ENCODE measurements around the gene USP51.
"Not testable (repeated sequence)": the region's sequence is repeated elsewhere in the genome, so short reads cannot be mapped to it uniquely, and the experiment has no call there.

USP51 gene

GRCh38 chrX:55488593-55489313 is 895 bp downstream of the USP51 start:
- peak overlapping the region; percentile 42 for H3K9ac ChIP-seq (ENCODE audit: low read length)
- H3K4me3 ChIP-seq (ENCODE audit: low read length) = peak overlapping the region; percentile 85
- H3K4me1 ChIP-seq (ENCODE audit: control insufficient read depth, insufficient read depth, low read length) = peaks cover 5% of the 10 kb centered on the region
- no peaks in the 10 kb centered on the region for H3K27me3 ChIP-seq (ENCODE audit: control insufficient read depth, insufficient read depth, low read length)
- H3K36me3 ChIP-seq (ENCODE audit: control insufficient read depth, insufficient read depth, low read length) = no peaks in the 10 kb centered on the region
- H3K27ac ChIP-seq (ENCODE audit: low read depth, low read length) = peak overlapping the region; percentile 84

DNA sequence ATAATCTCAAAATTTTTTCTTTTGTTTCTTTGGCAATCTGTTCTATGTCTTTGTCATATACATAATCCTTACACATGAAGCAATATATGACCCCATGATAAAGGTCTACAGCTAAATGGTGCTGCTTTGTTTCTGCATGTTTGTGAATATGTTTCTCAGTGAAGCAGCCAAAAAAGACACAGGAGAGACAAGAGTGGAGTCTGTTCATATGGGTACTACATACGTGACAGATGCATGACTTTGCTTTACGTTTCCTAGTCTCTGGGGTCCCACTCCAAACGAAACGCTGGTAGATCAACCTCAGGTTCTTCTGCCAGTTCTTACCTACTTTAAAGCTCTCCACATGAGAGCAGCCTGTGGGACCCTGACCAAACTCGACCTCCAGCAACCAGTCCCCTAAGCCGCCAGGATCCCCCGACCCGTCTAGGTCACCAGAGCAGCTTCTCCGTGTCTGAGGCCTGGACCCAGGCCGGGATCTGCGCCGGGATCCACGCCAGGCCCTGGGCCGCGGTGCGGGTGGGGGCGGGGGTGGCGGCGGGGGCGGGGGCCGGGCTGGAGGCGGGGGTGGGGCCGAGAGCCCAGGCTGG is 1.5 kb downstream of the USP51 start:
- H3K27ac ChIP-seq (ENCODE audit: low read depth, low read length) = peak overlapping the region; percentile 84
- H3K4me1 ChIP-seq (ENCODE audit: control insufficient read depth, insufficient read depth, low read length) = peaks cover 5% of the 10 kb centered on the region
- no peak overlapping the region for H3K4me3 ChIP-seq (ENCODE audit: low read length)
- H3K9ac ChIP-seq (ENCODE audit: low read length) = no peak overlapping the region
- H3K36me3 ChIP-seq (ENCODE audit: control insufficient read depth, insufficient read depth, low read length) = no peaks in the 10 kb centered on the region
- no peaks in the 10 kb centered on the region for H3K27me3 ChIP-seq (ENCODE audit: control insufficient read depth, insufficient read depth, low read length)

DNA sequence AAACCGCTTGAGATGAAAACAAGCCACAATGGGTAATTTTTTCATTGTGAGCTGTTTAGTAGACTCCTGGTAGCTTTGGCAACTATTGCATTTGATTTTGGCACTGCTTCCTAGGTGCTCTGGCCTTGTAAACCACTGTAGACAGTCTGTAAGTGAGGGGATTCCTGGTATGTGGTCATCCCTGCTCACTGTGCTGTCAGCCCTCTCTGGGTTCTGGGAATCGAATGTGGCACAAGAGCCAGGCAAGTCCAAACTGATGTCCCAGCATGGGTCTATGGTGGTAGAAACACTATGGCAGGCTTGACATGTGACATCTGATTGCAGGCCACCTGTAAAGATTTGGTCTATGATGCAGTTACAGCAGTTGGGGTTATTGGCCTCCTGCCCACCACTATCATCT is 2.5 kb downstream of the USP51 start:
- Histone ChIP-seq H3K27ac (ENCODE audit: low read depth, low read length) (no peak overlapping the region), H3K4me1 (ENCODE audit: control insufficient read depth, insufficient read depth, low read length) (peaks cover 5% of the 10 kb centered on the region), H3K36me3 (ENCODE audit: control insufficient read depth, insufficient read depth, low read length) (no peaks in the 10 kb centered on the region), H3K27me3 (ENCODE audit: control insufficient read depth, insufficient read depth, low read length) (no peaks in the 10 kb centered on the region), H3K9ac (ENCODE audit: low read length) (no peak overlapping the region), H3K4me3 (ENCODE audit: low read length) (no peak overlapping the region)

- H3K27ac ChIP-seq (ENCODE audit: low read depth, low read length) = no peak overlapping the region
- H3K4me3 ChIP-seq (ENCODE audit: low read length) = no peak overlapping the region
- no peaks in the 10 kb centered on the region for H3K27me3 ChIP-seq (ENCODE audit: control insufficient read depth, insufficient read depth, low read length)
- H3K9ac ChIP-seq (ENCODE audit: low read length) = no peak overlapping the region
- peaks cover 5% of the 10 kb centered on the region for H3K4me1 ChIP-seq (ENCODE audit: control insufficient read depth, insufficient read depth, low read length)
- no peaks in the 10 kb centered on the region for H3K36me3 ChIP-seq (ENCODE audit: control insufficient read depth, insufficient read depth, low read length)
Observed at GRCh38 chrX:55486736-55487135, 2.9 kb downstream of the USP51 start.

DNA sequence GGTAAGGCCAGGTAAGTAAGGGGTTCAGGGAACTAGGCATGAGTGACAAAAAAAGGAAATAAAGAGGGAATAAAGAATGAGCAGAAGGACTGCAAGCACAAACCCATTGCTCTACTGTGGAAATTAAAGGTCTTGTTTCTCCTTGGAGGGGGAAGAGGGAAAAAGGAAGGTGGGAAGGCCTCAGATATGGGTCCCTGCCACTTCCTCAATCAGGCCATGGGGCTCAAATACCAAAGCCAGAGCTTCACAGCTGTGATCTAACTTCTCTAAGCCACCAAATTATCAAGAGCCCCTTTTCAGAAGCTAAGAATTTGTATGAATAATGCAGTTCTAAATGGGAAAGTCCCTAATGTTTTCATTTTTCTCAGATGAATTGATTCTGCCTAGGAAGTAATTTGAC is 4.7 kb downstream of the USP51 start:
- Histone ChIP-seq H3K4me3 (ENCODE audit: low read length) (no peak overlapping the region), H3K36me3 (ENCODE audit: control insufficient read depth, insufficient read depth, low read length) (no peaks in the 10 kb centered on the region), H3K4me1 (ENCODE audit: control insufficient read depth, insufficient read depth, low read length) (no peaks in the 10 kb centered on the region), H3K27ac (ENCODE audit: low read depth, low read length) (no peak overlapping the region), H3K9ac (ENCODE audit: low read length) (no peak overlapping the region), H3K27me3 (ENCODE audit: control insufficient read depth, insufficient read depth, low read length) (no peaks in the 10 kb centered on the region)

- no peaks in the 10 kb centered on the region for H3K27me3 ChIP-seq (ENCODE audit: control insufficient read depth, insufficient read depth, low read length)
- no peaks in the 10 kb centered on the region for H3K36me3 ChIP-seq (ENCODE audit: control insufficient read depth, insufficient read depth, low read length)
- H3K4me3 ChIP-seq (ENCODE audit: low read length) = no peak overlapping the region
- no peak overlapping the region for H3K27ac ChIP-seq (ENCODE audit: low read depth, low read length)
- no peak overlapping the region for H3K9ac ChIP-seq (ENCODE audit: low read length)
- H3K4me1 ChIP-seq (ENCODE audit: control insufficient read depth, insufficient read depth, low read length) = no peaks in the 10 kb centered on the region
Observed at GRCh38 chrX:55480390-55481062, 9.1 kb downstream of the USP51 start.

- H3K27me3 ChIP-seq (ENCODE audit: control insufficient read depth, insufficient read depth, low read length); H3K4me3 ChIP-seq (ENCODE audit: low read length); H3K27ac ChIP-seq (ENCODE audit: low read depth, low read length); H3K4me1 ChIP-seq (ENCODE audit: control insufficient read depth, insufficient read depth, low read length); H3K9ac ChIP-seq (ENCODE audit: low read length); H3K36me3 ChIP-seq (ENCODE audit: control insufficient read depth, insufficient read depth, low read length): not testable (repeated sequence)
Observed at GRCh38 chrX:55479956-55480355, 9.7 kb downstream of the USP51 start.

- H3K27me3 ChIP-seq (ENCODE audit: control insufficient read depth, insufficient read depth, low read length); H3K4me3 ChIP-seq (ENCODE audit: low read length); H3K27ac ChIP-seq (ENCODE audit: low read depth, low read length); H3K36me3 ChIP-seq (ENCODE audit: control insufficient read depth, insufficient read depth, low read length); H3K9ac ChIP-seq (ENCODE audit: low read length); H3K4me1 ChIP-seq (ENCODE audit: control insufficient read depth, insufficient read depth, low read length): not testable (repeated sequence)
Observed at GRCh38 chrX:55465791-55466190, 23.9 kb downstream of the USP51 start.

DNA sequence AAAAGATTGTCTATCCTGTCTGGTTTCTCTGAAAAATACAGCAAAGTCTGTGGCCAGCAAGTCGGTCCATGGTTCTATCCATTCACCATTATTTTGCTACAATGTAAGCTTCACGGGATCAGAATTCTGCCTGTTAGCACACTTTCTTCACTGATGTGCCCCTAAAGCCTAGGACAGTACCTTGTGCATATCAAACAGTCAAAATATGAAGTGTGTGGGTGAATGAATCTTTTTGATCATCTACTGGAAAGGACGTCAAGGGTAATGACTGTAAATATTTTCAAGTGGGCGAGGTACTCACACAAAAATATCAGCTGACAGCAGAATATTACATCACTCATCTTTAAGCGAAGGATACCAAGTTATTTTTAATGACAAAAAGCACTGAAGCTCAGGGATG is 24.5 kb downstream of the USP51 start:
- not testable (repeated sequence) for H3K36me3 ChIP-seq (ENCODE audit: control insufficient read depth, insufficient read depth, low read length); H3K9ac ChIP-seq (ENCODE audit: low read length); H3K27me3 ChIP-seq (ENCODE audit: control insufficient read depth, insufficient read depth, low read length); H3K4me1 ChIP-seq (ENCODE audit: control insufficient read depth, insufficient read depth, low read length); H3K4me3 ChIP-seq (ENCODE audit: low read length); H3K27ac ChIP-seq (ENCODE audit: low read depth, low read length)

DNA sequence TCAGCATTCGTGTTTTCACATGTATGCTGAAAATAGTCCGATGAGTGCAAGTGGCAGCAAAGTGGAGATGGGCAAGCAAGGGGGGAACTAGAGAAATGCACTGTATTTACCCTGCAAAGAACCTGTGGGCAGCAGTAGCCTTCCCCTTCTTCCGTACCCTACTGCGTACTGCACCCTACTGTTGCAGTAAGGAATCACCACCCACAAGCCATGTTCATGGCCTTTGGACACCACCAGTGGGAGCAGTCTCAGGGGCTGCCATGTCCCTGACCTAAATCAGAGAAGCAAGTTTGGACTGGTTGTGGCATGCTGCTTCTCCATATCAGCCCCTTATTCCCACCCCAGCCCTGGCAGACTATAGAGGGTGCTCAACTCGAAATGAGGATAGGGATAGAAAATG is 25.6 kb downstream of the USP51 start:
- not testable (repeated sequence) for H3K36me3 ChIP-seq (ENCODE audit: control insufficient read depth, insufficient read depth, low read length); H3K27me3 ChIP-seq (ENCODE audit: control insufficient read depth, insufficient read depth, low read length); H3K27ac ChIP-seq (ENCODE audit: low read depth, low read length); H3K4me3 ChIP-seq (ENCODE audit: low read length); H3K9ac ChIP-seq (ENCODE audit: low read length); H3K4me1 ChIP-seq (ENCODE audit: control insufficient read depth, insufficient read depth, low read length)

- not testable (repeated sequence) for H3K36me3 ChIP-seq (ENCODE audit: control insufficient read depth, insufficient read depth, low read length); H3K27me3 ChIP-seq (ENCODE audit: control insufficient read depth, insufficient read depth, low read length); H3K9ac ChIP-seq (ENCODE audit: low read length); H3K4me3 ChIP-seq (ENCODE audit: low read length); H3K27ac ChIP-seq (ENCODE audit: low read depth, low read length); H3K4me1 ChIP-seq (ENCODE audit: control insufficient read depth, insufficient read depth, low read length)
Observed at GRCh38 chrX:55459926-55460325, 29.7 kb downstream of the USP51 start.

GRCh38 chrX:55459426-55459825 is 30.2 kb downstream of the USP51 start:
- H3K4me3 ChIP-seq (ENCODE audit: low read length); H3K4me1 ChIP-seq (ENCODE audit: control insufficient read depth, insufficient read depth, low read length); H3K36me3 ChIP-seq (ENCODE audit: control insufficient read depth, insufficient read depth, low read length); H3K9ac ChIP-seq (ENCODE audit: low read length); H3K27ac ChIP-seq (ENCODE audit: low read depth, low read length); H3K27me3 ChIP-seq (ENCODE audit: control insufficient read depth, insufficient read depth, low read length): not testable (repeated sequence)

- not testable (repeated sequence) for H3K36me3 ChIP-seq (ENCODE audit: control insufficient read depth, insufficient read depth, low read length); H3K9ac ChIP-seq (ENCODE audit: low read length); H3K27ac ChIP-seq (ENCODE audit: low read depth, low read length); H3K27me3 ChIP-seq (ENCODE audit: control insufficient read depth, insufficient read depth, low read length); H3K4me3 ChIP-seq (ENCODE audit: low read length); H3K4me1 ChIP-seq (ENCODE audit: control insufficient read depth, insufficient read depth, low read length)
Observed at GRCh38 chrX:55455708-55456107, 33.9 kb downstream of the USP51 start.

Data from rectal smooth muscle tissue (tissue), 1 donor.